HUES6 (cell line): Measurements from ENCODE around the gene GNL3.
"Not testable (repeated sequence)": the region's sequence is repeated elsewhere in the genome, so short reads cannot be mapped to it uniquely, and the experiment has no call there.

ENCODE experiments used
- H3K27ac ChIP-seq: 2 replicates; pipeline ENCODE4 v1.7.0; 2013; ENCODE audit warnings: low read depth, mild to moderate bottlenecking, low read length, inconsistent platforms
- H3K27me3 ChIP-seq: 2 replicates; pipeline ENCODE4 v1.6.1; 2013; ENCODE audit warnings: low read length; ENCODE audit not compliant: control insufficient read depth, insufficient read depth
- H3K36me3 ChIP-seq: 2 replicates; pipeline ENCODE4 v1.6.1; 2013; ENCODE audit warnings: low read length; ENCODE audit not compliant: control insufficient read depth, insufficient read depth
- H3K4me1 ChIP-seq: 2 replicates; pipeline ENCODE4 v1.6.1; 2013; ENCODE audit warnings: low read length; ENCODE audit not compliant: control insufficient read depth, insufficient read depth
- H3K4me3 ChIP-seq: 2 replicates; pipeline ENCODE4 v1.5.1; 2013; ENCODE audit warnings: low read depth, low read length
- H3K9ac ChIP-seq: one replicate; pipeline ENCODE4 v1.6.1; 2013; ENCODE audit warnings: mild to moderate bottlenecking, low read length
- H3K9me3 ChIP-seq: 2 replicates; pipeline ENCODE4 v1.6.1; 2013; ENCODE audit warnings: low read depth, low read length; ENCODE audit not compliant: control insufficient read depth, insufficient read depth

GNL3 gene

GRCh38 chr3:52670621-52671521 lies 15.0 kb upstream of the GNL3 start:
- no peaks in the 10 kb centered on the region for H3K9me3 ChIP-seq
- H3K4me1 ChIP-seq: peaks cover 9% of the 10 kb centered on the region
- H3K4me3 ChIP-seq: no peak overlapping the region
- no peak overlapping the region for H3K9ac ChIP-seq
- no peaks in the 10 kb centered on the region for H3K27me3 ChIP-seq
- H3K27ac ChIP-seq: no peak overlapping the region
- H3K36me3 ChIP-seq: peaks cover 52% of the 10 kb centered on the region

GRCh38 chr3:52671676-52672075 lies 14.2 kb upstream of the GNL3 start:
- peaks cover 56% of the 10 kb centered on the region for H3K36me3 ChIP-seq
- no peaks in the 10 kb centered on the region for H3K27me3 ChIP-seq
- H3K9me3 ChIP-seq: no peaks in the 10 kb centered on the region
- no peak overlapping the region for H3K27ac ChIP-seq
- no peak overlapping the region for H3K9ac ChIP-seq
- peaks cover 9% of the 10 kb centered on the region for H3K4me1 ChIP-seq
- no peak overlapping the region for H3K4me3 ChIP-seq

- not testable (repeated sequence) for H3K4me3 ChIP-seq, H3K27me3 ChIP-seq, H3K9ac ChIP-seq, H3K9me3 ChIP-seq, H3K27ac ChIP-seq, H3K4me1 ChIP-seq
- peaks cover 66% of the 10 kb centered on the region for H3K36me3 ChIP-seq
Observed at GRCh38 chr3:52676201-52676600, 9.6 kb upstream of the GNL3 start.

DNA sequence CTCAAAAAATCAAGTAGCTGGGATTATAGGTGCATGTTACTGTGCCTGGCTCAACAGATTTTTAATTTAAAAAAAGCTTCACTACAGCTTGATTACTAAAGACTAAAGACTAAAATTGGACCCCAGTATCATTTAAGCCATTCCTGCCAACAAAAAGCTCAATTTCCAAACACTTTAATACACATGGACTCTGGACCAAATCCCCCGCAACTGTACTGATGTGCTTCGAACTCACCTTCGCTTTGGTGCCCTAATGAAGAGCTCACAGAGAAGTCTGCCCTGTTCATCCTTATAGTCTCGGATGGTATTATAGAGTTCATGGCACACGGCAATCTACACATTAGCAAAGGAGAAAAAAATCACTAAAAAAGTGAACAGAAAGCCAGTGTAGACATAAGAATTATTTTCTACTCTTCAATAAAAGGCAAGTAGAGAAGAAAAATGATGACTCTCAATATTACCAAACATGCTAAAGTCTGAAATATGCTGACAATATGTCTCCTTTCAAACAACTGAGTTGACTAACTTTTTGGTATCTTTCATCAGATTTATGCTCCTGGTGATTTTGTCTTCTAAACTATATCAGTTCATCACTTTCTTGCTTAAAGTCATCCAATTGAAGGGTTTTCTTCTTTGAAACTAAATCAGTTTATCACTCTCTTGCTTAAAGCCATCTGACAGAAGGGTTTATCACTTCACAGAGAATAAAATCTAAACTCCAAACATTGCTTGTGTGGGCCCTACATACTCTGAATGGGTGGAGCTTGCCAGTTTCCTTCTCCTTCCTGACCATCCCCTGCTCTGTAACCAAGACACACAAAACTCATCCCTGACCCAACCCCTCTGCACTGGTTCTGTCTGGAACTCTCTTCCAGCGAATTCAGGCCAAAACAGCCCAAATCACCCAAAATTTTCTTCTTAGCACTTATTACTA lies 7.3 kb upstream of the GNL3 start:
- H3K9me3 ChIP-seq: no peaks in the 10 kb centered on the region
- H3K36me3 ChIP-seq: peaks cover 56% of the 10 kb centered on the region
- no peak overlapping the region for H3K9ac ChIP-seq
- H3K27me3 ChIP-seq: no peaks in the 10 kb centered on the region
- 0 out of 2 replicates have a peak, but pooled peaks cover 6% of the 10 kb centered on the region for H3K4me1 ChIP-seq
- no peak overlapping the region for H3K27ac ChIP-seq
- no peak overlapping the region for H3K4me3 ChIP-seq

DNA sequence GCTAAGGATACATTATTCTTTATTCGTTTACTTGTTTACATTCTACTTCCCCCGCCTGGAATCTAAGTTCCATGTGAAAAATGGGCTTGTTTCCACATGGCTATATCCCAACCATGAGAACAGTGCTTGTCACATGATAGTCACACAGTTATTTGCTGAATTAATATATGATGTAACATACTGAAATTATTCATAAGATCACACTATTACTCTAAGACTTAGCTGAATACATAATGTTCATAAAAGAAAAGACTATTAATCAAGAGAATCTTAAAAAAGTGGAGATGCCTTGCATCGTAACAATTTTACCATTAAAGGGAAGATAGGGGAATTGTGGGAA lies 6.7 kb upstream of the GNL3 start:
- H3K9me3 ChIP-seq: no peaks in the 10 kb centered on the region
- no peak overlapping the region for H3K9ac ChIP-seq
- no peaks in the 10 kb centered on the region for H3K27me3 ChIP-seq
- H3K36me3 ChIP-seq: peaks cover 54% of the 10 kb centered on the region
- no peak overlapping the region for H3K27ac ChIP-seq
- no peak overlapping the region for H3K4me3 ChIP-seq
- 0 out of 2 replicates have a peak, but pooled peaks cover 6% of the 10 kb centered on the region for H3K4me1 ChIP-seq

- no peak overlapping the region for H3K4me3 ChIP-seq
- peaks cover 52% of the 10 kb centered on the region for H3K36me3 ChIP-seq
- H3K9ac ChIP-seq: no peak overlapping the region
- no peaks in the 10 kb centered on the region for H3K9me3 ChIP-seq
- 0 out of 2 replicates have a peak, but pooled peaks cover 10% of the 10 kb centered on the region for H3K4me1 ChIP-seq
- H3K27ac ChIP-seq: no peak overlapping the region
- H3K27me3 ChIP-seq: no peaks in the 10 kb centered on the region
Observed at GRCh38 chr3:52679811-52680210, 6.0 kb upstream of the GNL3 start.

DNA sequence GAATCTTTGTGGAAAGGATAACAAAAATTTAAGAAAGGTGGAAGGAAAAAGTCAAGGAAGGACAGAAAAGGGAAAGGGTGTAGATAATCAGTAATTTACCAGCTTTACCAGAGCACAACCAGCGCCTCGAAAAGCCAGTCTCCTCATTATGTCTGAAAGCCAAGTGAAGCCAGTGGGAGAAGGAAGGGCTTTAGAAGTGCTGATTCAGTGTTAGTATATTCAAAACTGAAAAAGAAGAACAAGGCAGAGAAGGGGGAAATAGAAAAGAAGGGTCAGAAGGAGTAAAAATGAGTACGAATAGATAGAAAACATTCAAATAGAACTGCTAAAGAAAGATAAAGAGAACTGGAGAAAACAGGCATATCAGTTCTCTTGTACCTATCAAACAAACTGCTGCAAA lies 4.2 kb upstream of the GNL3 start:
- Histone ChIP-seq H3K27me3 (no peaks in the 10 kb centered on the region), H3K36me3 (peaks cover 45% of the 10 kb centered on the region), H3K9ac (no peak overlapping the region), H3K27ac (no peak overlapping the region), H3K4me1 (0 out of 2 replicates have a peak, but pooled peaks cover 10% of the 10 kb centered on the region), H3K4me3 (no peak overlapping the region), H3K9me3 (no peaks in the 10 kb centered on the region)

- Histone ChIP-seq H3K27me3 (no peaks in the 10 kb centered on the region), H3K4me3 (no peak overlapping the region), H3K4me1 (0 out of 2 replicates have a peak, but pooled peaks cover 10% of the 10 kb centered on the region), H3K36me3 (peaks cover 45% of the 10 kb centered on the region), H3K9me3 (no peaks in the 10 kb centered on the region), H3K27ac (no peak overlapping the region), H3K9ac (no peak overlapping the region)
Observed at GRCh38 chr3:52682016-52682415, 3.8 kb upstream of the GNL3 start.

- H3K9ac ChIP-seq: no peak overlapping the region
- H3K9me3 ChIP-seq: no peaks in the 10 kb centered on the region
- H3K36me3 ChIP-seq: peaks cover 47% of the 10 kb centered on the region
- no peaks in the 10 kb centered on the region for H3K27me3 ChIP-seq
- no peak overlapping the region for H3K4me3 ChIP-seq
- H3K4me1 ChIP-seq: 0 out of 2 replicates have a peak, but pooled peaks cover 10% of the 10 kb centered on the region
- H3K27ac ChIP-seq: no peak overlapping the region
Observed at GRCh38 chr3:52683611-52684010, 2.2 kb upstream of the GNL3 start.

GRCh38 chr3:52684184-52684583 lies 1.6 kb upstream of the GNL3 start:
- no peaks in the 10 kb centered on the region for H3K9me3 ChIP-seq
- H3K36me3 ChIP-seq: peaks cover 47% of the 10 kb centered on the region
- 0 out of 2 replicates have a peak, but pooled peaks cover 10% of the 10 kb centered on the region for H3K4me1 ChIP-seq
- peak overlapping the region; percentile 96 for H3K4me3 ChIP-seq
- no peaks in the 10 kb centered on the region for H3K27me3 ChIP-seq
- no peak overlapping the region for H3K9ac ChIP-seq
- H3K27ac ChIP-seq: no peak overlapping the region

- peak overlapping the region; percentile 98 for H3K9ac ChIP-seq
- 0 out of 2 replicates have a peak, but pooled peaks cover 10% of the 10 kb centered on the region for H3K4me1 ChIP-seq
- peak overlapping the region; percentile 96 for H3K4me3 ChIP-seq
- H3K36me3 ChIP-seq: peaks cover 48% of the 10 kb centered on the region
- no peaks in the 10 kb centered on the region for H3K9me3 ChIP-seq
- no peak overlapping the region for H3K27ac ChIP-seq
- H3K27me3 ChIP-seq: no peaks in the 10 kb centered on the region
Observed at GRCh38 chr3:52685285-52685708, 535 bp upstream of the GNL3 start.
